Natural killer cell (primary cell): ENCODE results near the gene CEP68. TPM values are rescaled to one million over a fixed set of nuclear protein-coding genes. Genes with fewer than 3 reads are reported as not detected.
A peak's percentile ranks its signal among the peaks of the same experiment; 100 is the strongest.

ENCODE experiments used
- ATAC-seq, 3 donors: fragments of 150-1000 bp in 2 of 3; fragments of 200-7000 bp in 1 of 3; cut with Tn5 transposase; 1 replicate in 1 of 3; 2 replicates in 2 of 3; pipeline ENCODE4 v1.10.0; 2021; ENCODE audit warnings: mild to moderate bottlenecking in 2 of 3, moderate library complexity in 2 of 3
- DNase-seq, 2 donors: peaks; one replicate each; pipeline versions ENCODE4 v3.0.0 to v3.0.0-alpha.2; 2013 to 2021; ENCODE audit warnings: mixed read lengths in 1 of 2
- H3K27ac ChIP-seq: one replicate; pipeline ENCODE4 v1.5.1; 2013; ENCODE audit warnings: mild to moderate bottlenecking, low read length
- H3K27me3 ChIP-seq: one replicate; pipeline ENCODE4 v1.6.1; 2013; ENCODE audit warnings: low read length; ENCODE audit not compliant: control insufficient read depth, insufficient read depth
- H3K36me3 ChIP-seq: one replicate; pipeline ENCODE4 v1.6.1; 2013; ENCODE audit warnings: low read length; ENCODE audit not compliant: control insufficient read depth, insufficient read depth
- H3K4me1 ChIP-seq: one replicate; pipeline ENCODE4 v1.6.1; 2013; ENCODE audit warnings: low read length; ENCODE audit not compliant: control insufficient read depth, insufficient read depth
- H3K4me3 ChIP-seq: one replicate; pipeline ENCODE4 v1.5.1; 2013; ENCODE audit warnings: low read length
- H3K9me3 ChIP-seq: one replicate; pipeline ENCODE4 v1.6.1; 2013; ENCODE audit warnings: low read length; ENCODE audit not compliant: control insufficient read depth, insufficient read depth
- H3K27ac Mint-ChIP-seq, 2 donors: one replicate each; pipeline ENCODE4 v1.8.0; 2022; ENCODE audit warnings: mild to moderate bottlenecking in 2 of 2, mixed read lengths in 2 of 2, moderate library complexity in 1 of 2
- H3K27me3 Mint-ChIP-seq, 2 donors: one replicate each; pipeline ENCODE4 v1.8.0; 2022; ENCODE audit warnings: low read depth in 2 of 2, mixed read lengths in 2 of 2
- H3K36me3 Mint-ChIP-seq: one replicate; pipeline ENCODE4 v1.8.0; 2022; ENCODE audit warnings: mixed read lengths
- H3K4me1 Mint-ChIP-seq, 2 donors: one replicate each; pipeline ENCODE4 v1.8.0; 2022; ENCODE audit warnings: mixed read lengths in 2 of 2
- H3K4me3 Mint-ChIP-seq: one replicate; pipeline ENCODE4 v1.8.0; 2022; ENCODE audit warnings: mild to moderate bottlenecking, moderate library complexity, mixed read lengths
- H3K9me3 Mint-ChIP-seq, 2 donors: one replicate each; pipeline ENCODE4 v1.8.0; 2022; ENCODE audit warnings: mixed read lengths in 2 of 2
- WGBS: methylation state at CpG from one replicate; pipeline ENCODE4 v1.1.7; 2013; ENCODE audit warnings: missing lambda C conversion rate; ENCODE audit not compliant: insufficient coverage; 5-methylcytosine and 5-hydroxymethylcytosine counted together
- intact Hi-C: fragments of 100-400 bp; cut with micrococcal nuclease; formaldehyde crosslinking; loops from one replicate; pipeline ENCODE4 v1.14.2; 2022
- total RNA-seq, 4 donors: library from RNA; stranded (reverse); fragments of 120-200 nt in 1 of 4; gene quantifications; one replicate each; pipeline versions ENCODE4 v1.2.3 to v1.2.4, GENCODE V29; 2013 to 2022
- TF ChIP-seq, protein P1 (sequence below): fragments of 200-600 bp; IDR thresholded peaks from one replicate; pipeline ENCODE4 v1.8.0; 2022; ENCODE audit warnings: antibody characterized with exemption

Gene CEP68
- total RNA-seq, 3 donors from 2014 or later (not counting 1 experiment from before 2014, with no cell fraction given), result 5.6 to 8.3 (median 5.8) TPM

DNA sequence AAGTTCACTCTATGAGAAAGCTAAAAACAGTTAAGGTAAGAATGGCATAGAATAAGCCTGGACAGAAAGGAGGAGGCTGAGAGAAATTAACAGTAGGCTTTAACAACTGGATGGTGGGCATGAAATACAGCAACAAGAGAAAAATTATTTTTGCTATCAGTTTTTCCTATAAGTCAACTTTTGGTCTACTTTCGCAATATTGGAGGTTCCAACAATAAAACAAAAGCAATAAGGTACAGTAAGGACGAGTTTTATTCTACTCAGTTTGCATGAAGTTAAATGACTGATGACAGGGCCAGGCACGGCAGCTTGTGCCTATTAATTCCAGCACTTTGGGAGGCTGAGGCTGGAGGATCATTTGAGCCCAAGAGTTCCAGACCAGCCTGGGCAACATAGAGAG lies 56.4 kb downstream of the CEP68 start:
- ATAC-seq (no peak), DNase-seq (no peak)
- TF ChIP-seq, protein P1, sequence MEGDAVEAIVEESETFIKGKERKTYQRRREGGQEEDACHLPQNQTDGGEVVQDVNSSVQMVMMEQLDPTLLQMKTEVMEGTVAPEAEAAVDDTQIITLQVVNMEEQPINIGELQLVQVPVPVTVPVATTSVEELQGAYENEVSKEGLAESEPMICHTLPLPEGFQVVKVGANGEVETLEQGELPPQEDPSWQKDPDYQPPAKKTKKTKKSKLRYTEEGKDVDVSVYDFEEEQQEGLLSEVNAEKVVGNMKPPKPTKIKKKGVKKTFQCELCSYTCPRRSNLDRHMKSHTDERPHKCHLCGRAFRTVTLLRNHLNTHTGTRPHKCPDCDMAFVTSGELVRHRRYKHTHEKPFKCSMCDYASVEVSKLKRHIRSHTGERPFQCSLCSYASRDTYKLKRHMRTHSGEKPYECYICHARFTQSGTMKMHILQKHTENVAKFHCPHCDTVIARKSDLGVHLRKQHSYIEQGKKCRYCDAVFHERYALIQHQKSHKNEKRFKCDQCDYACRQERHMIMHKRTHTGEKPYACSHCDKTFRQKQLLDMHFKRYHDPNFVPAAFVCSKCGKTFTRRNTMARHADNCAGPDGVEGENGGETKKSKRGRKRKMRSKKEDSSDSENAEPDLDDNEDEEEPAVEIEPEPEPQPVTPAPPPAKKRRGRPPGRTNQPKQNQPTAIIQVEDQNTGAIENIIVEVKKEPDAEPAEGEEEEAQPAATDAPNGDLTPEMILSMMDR, result no peak
- no peak overlapping the region for H3K4me3 ChIP-seq
- H3K9me3 Mint-ChIP-seq, result no peaks in the 10 kb centered on the region
- H3K27me3 ChIP-seq, result no peaks in the 10 kb centered on the region
- H3K36me3 Mint-ChIP-seq, result no peaks in the 10 kb centered on the region
- no peak overlapping the region for H3K4me3 Mint-ChIP-seq
- no peak overlapping the region for H3K27ac ChIP-seq
- peak overlapping the region in 1 of 2 donors; percentile 53 for H3K27ac Mint-ChIP-seq
- H3K36me3 ChIP-seq, result no peaks in the 10 kb centered on the region
- intact Hi-C loops, result no loop called here
- H3K4me1 Mint-ChIP-seq, result peaks cover 57 to 63% of the 10 kb centered on the region in 2 donors
- WGBS, result 77% methylated on average over 3 of the region's 3 CpGs
- H3K9me3 ChIP-seq, result no peaks in the 10 kb centered on the region
- H3K27me3 Mint-ChIP-seq, result no peaks in the 10 kb centered on the region
- H3K4me1 ChIP-seq, result peaks cover 24% of the 10 kb centered on the region

DNA sequence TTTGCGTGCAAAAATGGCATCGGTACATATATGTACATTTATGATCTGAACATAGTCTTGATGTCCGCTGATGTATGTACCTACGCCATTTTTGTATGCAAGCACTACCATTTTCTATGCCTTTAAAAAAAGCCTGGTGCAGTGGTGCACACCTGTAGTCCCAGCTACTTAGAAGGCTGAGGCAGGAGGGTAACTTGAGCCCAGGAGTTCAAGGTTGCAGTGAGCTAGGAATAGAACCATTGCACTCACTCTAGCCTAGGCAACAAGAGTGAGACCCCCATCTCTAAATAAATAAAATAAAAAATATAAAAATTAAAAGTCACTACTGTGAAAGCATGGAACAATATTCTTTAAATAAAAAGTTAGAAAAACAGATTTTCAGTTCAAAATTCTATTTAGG lies 57.0 kb downstream of the CEP68 start:
- H3K9me3 Mint-ChIP-seq, result no peaks in the 10 kb centered on the region
- H3K4me3 Mint-ChIP-seq, result no peak overlapping the region
- no peak overlapping the region for H3K27ac Mint-ChIP-seq
- peaks cover 59 to 68% of the 10 kb centered on the region in 2 donors for H3K4me1 Mint-ChIP-seq
- 96% methylated on average over 4 of the region's 4 CpGs for WGBS
- peaks cover 20% of the 10 kb centered on the region for H3K4me1 ChIP-seq
- DNase-seq (no peak), ATAC-seq (no peak)
- no peak overlapping the region for H3K4me3 ChIP-seq
- no peaks in the 10 kb centered on the region for H3K27me3 ChIP-seq
- TF ChIP-seq, protein P1, result no peak
- intact Hi-C loops, result no loop called here
- no peak overlapping the region for H3K27ac ChIP-seq
- no peaks in the 10 kb centered on the region for H3K36me3 ChIP-seq
- H3K9me3 ChIP-seq, result no peaks in the 10 kb centered on the region
- no peaks in the 10 kb centered on the region for H3K36me3 Mint-ChIP-seq
- H3K27me3 Mint-ChIP-seq, result no peaks in the 10 kb centered on the region

DNA sequence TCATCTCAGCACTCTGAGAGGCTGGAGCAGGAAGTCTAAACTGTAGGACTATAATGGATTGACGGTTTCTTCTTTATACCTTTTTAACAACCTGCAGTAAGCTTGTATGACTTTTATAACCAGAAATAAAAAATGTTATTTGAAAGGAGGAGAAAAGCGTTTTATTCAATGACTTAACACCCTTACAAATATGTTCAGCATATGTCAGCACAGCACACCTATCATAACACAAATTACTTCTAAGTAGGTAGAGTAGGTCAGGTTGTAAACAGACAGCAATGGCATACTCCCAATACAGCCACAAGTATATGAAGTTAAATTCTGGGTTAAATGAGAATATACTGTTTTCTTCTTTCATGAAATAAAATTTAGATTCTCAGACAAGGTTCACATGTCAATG lies 57.6 kb downstream of the CEP68 start:
- Histone ChIP-seq H3K27me3 (no peaks in the 10 kb centered on the region), H3K36me3 (no peaks in the 10 kb centered on the region), H3K27ac (no peak overlapping the region), H3K4me3 (no peak overlapping the region), H3K4me1 (peaks cover 26% of the 10 kb centered on the region), H3K9me3 (no peaks in the 10 kb centered on the region)
- Mint-ChIP-seq H3K27me3 (no peaks in the 10 kb centered on the region), H3K4me3 (no peak overlapping the region), H3K36me3 (no peaks in the 10 kb centered on the region), H3K9me3 (no peaks in the 10 kb centered on the region), H3K27ac (peak overlapping the region in 1 of 2 donors; percentile 41), H3K4me1 (peaks cover 59 to 70% of the 10 kb centered on the region in 2 donors)
- intact Hi-C loops, result no loop called here
- DNase-seq, result no peak
- WGBS, result no CpG with 5 or more reads among the region's 2 CpGs
- TF ChIP-seq, protein P1, result no peak
- no peak for ATAC-seq

DNA sequence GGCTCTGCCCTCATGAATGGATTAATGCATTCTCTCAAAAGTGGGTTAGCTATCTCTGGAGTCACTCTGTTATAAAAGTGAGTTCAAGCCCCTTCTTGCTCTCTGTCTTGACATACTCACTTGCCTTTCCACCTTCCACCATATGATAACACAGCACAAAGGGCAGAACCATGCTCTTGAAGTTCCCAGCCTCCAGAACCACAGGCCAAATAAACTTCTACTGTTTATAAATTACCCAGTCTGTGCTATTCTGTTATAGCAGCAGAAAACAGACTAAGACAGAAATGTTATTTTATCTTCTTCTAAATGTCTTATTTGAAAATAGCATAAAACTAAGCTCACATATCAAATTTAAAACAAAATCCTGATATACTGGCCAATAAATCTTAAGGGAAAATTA lies 58.7 kb downstream of the CEP68 start:
- Mint-ChIP-seq H3K27ac (no peak overlapping the region), H3K9me3 (no peaks in the 10 kb centered on the region), H3K4me3 (no peak overlapping the region), H3K4me1 (peaks cover 59 to 69% of the 10 kb centered on the region in 2 donors), H3K36me3 (no peaks in the 10 kb centered on the region), H3K27me3 (no peaks in the 10 kb centered on the region)
- H3K27ac ChIP-seq, result no peak overlapping the region
- ATAC-seq, result no peak
- no peak overlapping the region for H3K4me3 ChIP-seq
- H3K27me3 ChIP-seq, result no peaks in the 10 kb centered on the region
- no peaks in the 10 kb centered on the region for H3K36me3 ChIP-seq
- no peak for DNase-seq
- intact Hi-C loops, result no loop called here
- peaks cover 33% of the 10 kb centered on the region for H3K4me1 ChIP-seq
- TF ChIP-seq, protein P1, result no peak
- H3K9me3 ChIP-seq, result no peaks in the 10 kb centered on the region
